Choroid plexus epithelial cell (primary cell): ENCODE data around the gene AOPEP.

Source experiments
- DNase-seq: peaks from one replicate; pipeline ENCODE4 v3.0.0-alpha.2; 2010; ENCODE audit warnings: low read depth
- H3K4me3 ChIP-seq: 2 replicates; pipeline ENCODE4 v1.5.1; 2011; ENCODE audit warnings: low read depth, mild to moderate bottlenecking, control low read depth, low read length, moderate library complexity
- CTCF ChIP-seq: conservative IDR thresholded peaks from 2 replicates; pipeline ENCODE4 v1.5.1; 2011; ENCODE audit warnings: low read depth, mild to moderate bottlenecking, control low read depth, inconsistent platforms, low read length, moderate library complexity

AOPEP gene

GRCh38 chr9:94805051-94805489 lies 78.6 kb downstream of the AOPEP start:
- DNase-seq: no peak
- H3K4me3 ChIP-seq: no peak overlapping the region
- no peak for TF ChIP-seq CTCF

- no peak overlapping the region for H3K4me3 ChIP-seq
- peak; percentile 94 for DNase-seq
- no peak for TF ChIP-seq CTCF
Measured at GRCh38 chr9:94805585-94805984, 79.1 kb downstream of the AOPEP start.

GRCh38 chr9:94806307-94806893 lies 79.9 kb downstream of the AOPEP start:
- H3K4me3 ChIP-seq: no peak overlapping the region
- TF ChIP-seq CTCF: no peak
- no peak for DNase-seq

DNA sequence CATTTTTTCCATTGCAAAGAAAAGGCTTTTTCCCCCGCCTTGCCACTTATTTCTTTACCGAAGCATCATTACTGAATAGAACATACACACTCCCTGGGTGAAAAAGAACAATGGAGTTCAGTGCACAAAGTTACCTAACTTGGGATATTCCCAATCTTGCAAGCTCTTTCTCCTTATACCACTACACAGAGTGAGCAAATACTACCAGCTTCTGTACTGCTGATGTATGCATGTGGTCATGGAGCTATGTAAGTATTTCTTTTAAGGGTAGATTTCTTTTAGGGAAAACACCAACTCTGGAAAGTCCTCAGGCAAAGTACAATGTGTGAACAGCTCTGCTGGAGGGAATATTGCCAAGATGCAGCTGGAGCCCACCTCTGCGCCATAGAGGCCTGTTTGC lies 81.1 kb downstream of the AOPEP start:
- no peak for TF ChIP-seq CTCF
- DNase-seq: no peak
- no peak overlapping the region for H3K4me3 ChIP-seq

- peak; percentile 46 for DNase-seq
- H3K4me3 ChIP-seq: no peak overlapping the region
- no peak for TF ChIP-seq CTCF
Measured at GRCh38 chr9:94808926-94809700, 82.6 kb downstream of the AOPEP start.

- no peak overlapping the region for H3K4me3 ChIP-seq
- TF ChIP-seq CTCF: no peak
- no peak for DNase-seq
Measured at GRCh38 chr9:94809778-94810177, 83.3 kb downstream of the AOPEP start.

- TF ChIP-seq CTCF: no peak
- H3K4me3 ChIP-seq: no peak overlapping the region
- DNase-seq: no peak
Measured at GRCh38 chr9:94811074-94811473, 84.6 kb downstream of the AOPEP start.
